Erythroblast (primary cell): ENCODE results near the gene CPEB4.

Experiments
- GATA1 ChIP-seq: IDR thresholded peaks from 2 replicates; pipeline ENCODE4 v1.6.1; 2011; ENCODE audit warnings: low read depth, mild to moderate bottlenecking, control low read depth, low read length, moderate library complexity
- POLR2A ChIP-seq: IDR thresholded peaks from 2 replicates; pipeline ENCODE4 v1.6.1; 2011; ENCODE audit warnings: mild to moderate bottlenecking, low read length

- TF ChIP-seq POLR2A: no peak
- TF ChIP-seq GATA1: no peak
Measured at GRCh38 chr5:173875189-173875588, 13.0 kb upstream of the CPEB4 start.
